ENCODE results near the gene SPIN1. TPM values are rescaled to one million over a fixed set of nuclear protein-coding genes. Genes with fewer than 3 reads are reported as not detected.

The SPIN1 gene
- total and polyA plus RNA-seq, 2 of the 8 experiments (the other 6 are each of a cell fraction or from before 2014, with no cell fraction given) = 69.9 to 139 TPM

- Histone ChIP-seq H3K36me3 (ENCODE audit: control insufficient read depth in 2 of 4, insufficient read depth in 4 of 4, low read length in 3 of 4) (no peaks in the 10 kb centered on the region), H3K27ac (ENCODE audit: low read depth, low read length) (no peak overlapping the region), H4K91ac (replicated peaks; ENCODE audit: insufficient read length, low read length) (peak overlapping the region; percentile 19), H3K56ac (replicated peaks; ENCODE audit: insufficient read length, low read depth, low read length) (no peak overlapping the region), H3K23ac (ENCODE audit: insufficient read length) (no peak overlapping the region), H2BK5ac (ENCODE audit: low read depth, low read length) (no peak overlapping the region), H3K4me2 (ENCODE audit: insufficient read depth in 1 of 2, low read depth in 2 of 2, low read length in 2 of 2) (no peak overlapping the region), H2BK120ac (replicated peaks; ENCODE audit: low read depth, low read length) (no peak overlapping the region), H3K4me1 (replicated peaks in 1 of 4; ENCODE audit: control insufficient read depth in 3 of 4, insufficient read depth in 4 of 4, low read length in 3 of 4) (peaks cover 0 to 9% (median 5%) of the 10 kb centered on the region in 4 experiments; a peak in 5 of 7 replicates), H4K8ac (ENCODE audit: extremely low read depth, insufficient read depth, low read length) (no peak overlapping the region), H3K79me2 (ENCODE audit: control insufficient read depth in 1 of 2, insufficient read depth in 2 of 2, low read length in 2 of 2) (no peaks in the 10 kb centered on the region), H2BK12ac (ENCODE audit: low read depth, low read length) (no peak overlapping the region), H3K9ac (replicated peaks in 1 of 4; ENCODE audit: extremely low read depth in 1 of 4, low read depth in 3 of 4, low read length in 3 of 4) (no peak overlapping the region), H3K27me3 (replicated peaks in 1 of 4; ENCODE audit: control insufficient read depth in 3 of 4, extremely low read depth in 1 of 4, insufficient read depth in 3 of 4, low read length in 3 of 4) (no peaks in the 10 kb centered on the region), H3K9me3 (ENCODE audit: insufficient read depth in 2 of 2, low read depth in 1 of 2, low read length in 1 of 2) (no peaks in the 10 kb centered on the region), H4K5ac (ENCODE audit: insufficient read length, low read depth, low read length) (no peak overlapping the region), H3K18ac (ENCODE audit: extremely low read depth, low read length) (no peak overlapping the region), H3K14ac (ENCODE audit: insufficient read length) (no peak overlapping the region), H3K4ac (replicated peaks; ENCODE audit: insufficient read length, low read depth, low read length) (no peak overlapping the region), H2AK5ac (ENCODE audit: low read depth, low read length) (no peak overlapping the region), H3K4me3 (ENCODE audit: extremely low read depth in 1 of 4, insufficient read depth in 2 of 4, low read depth in 3 of 4, low read length in 4 of 4) (no peak overlapping the region), H2BK20ac (ENCODE audit: low read length) (no peak overlapping the region), H2AFZ (ENCODE audit: low read length) (no peak overlapping the region), H3K23me2 (ENCODE audit: low read depth, low read length) (no peaks in the 10 kb centered on the region), H4K20me1 (replicated peaks in 1 of 2; ENCODE audit: control insufficient read depth in 1 of 2, insufficient read depth in 2 of 2, low read length in 2 of 2) (no peaks in the 10 kb centered on the region), H2BK15ac (ENCODE audit: low read length) (no peak overlapping the region), H3K79me1 (ENCODE audit: low read depth, low read length) (no peaks in the 10 kb centered on the region)
- 62% methylated on average over 4 of the region's 4 CpGs; no CpG with 5 or more reads in 1 of the 2 experiments for WGBS, 2 experiments (ENCODE audit: extremely low coverage in 1 of 2, insufficient coverage in 1 of 2, insufficient read length in 1 of 2, insufficient replicate concordance in 2 of 2, low coverage in 1 of 2, low lambda C conversion rate in 2 of 2, missing lambda C conversion rate in 1 of 2)
- FAIRE-seq = no peak
- DNase-seq (ENCODE audit: low read depth in 1 of 2, low spot score in 2 of 2) = no peak
- POLR2A ChIA-PET (ENCODE audit: partially characterized antibody) = interaction anchor here (1.0 to 1.9 kb wide), 4 partner anchors 12 to 134 kb away, joined by 3 to 21 read pairs (median 4); partner anchors contain the start of genes NXNL2 and SPIN1
- CTCF ChIA-PET (ENCODE audit: partially characterized antibody) = interaction anchor here (0.6 to 2.1 kb wide), 4 partner anchors 9 to 145 kb away, joined by 3 to 18 read pairs (median 3); no protein-coding TSS in a partner anchor
- TF ChIP-seq TAF1 (IDR thresholded peaks at IDR 0.05; ENCODE audit: low read depth, low read length) = no peak
Observed at GRCh38 chr9:88521308-88521707, 133.1 kb downstream of the SPIN1 start.
